Peyer's patch (tissue), 4 donors: ENCODE measurements around the gene RABL6. TPM values are rescaled to one million over a fixed set of nuclear protein-coding genes. Genes with fewer than 3 reads are reported as not detected.
"Not testable (repeated sequence)": the region's sequence is repeated elsewhere in the genome, so short reads cannot be mapped to it uniquely, and the experiment has no call there.

Experiments used
- DNase-seq, 3 donors: peaks; one replicate each; pipeline ENCODE4 v3.0.0-alpha.2; 2017 to 2019
- H3K27ac ChIP-seq, 4 donors: fragments of 200-600 bp; sonication (generic); one replicate each; pipeline ENCODE4 v1.5.1; 2016 to 2019
- H3K27me3 ChIP-seq, 2 donors: fragments of 200-600 bp; sonication (generic); one replicate each; pipeline ENCODE4 v1.5.1; 2019
- H3K36me3 ChIP-seq, 3 donors: fragments of 200-600 bp; sonication (generic); one replicate each; pipeline ENCODE4 v1.5.1; 2016 to 2019
- H3K4me1 ChIP-seq, 4 donors: fragments of 200-600 bp; sonication (generic); one replicate each; pipeline ENCODE4 v1.5.1; 2016 to 2019
- H3K4me3 ChIP-seq, 4 donors: fragments of 200-600 bp; sonication (generic); 1 replicate in 3 of 4; 2 replicates in 1 of 4; pipeline ENCODE4 v1.5.1; 2016 to 2019; ENCODE audit warnings: mild to moderate bottlenecking in 1 of 4
- H3K9me3 ChIP-seq, 4 donors: fragments of 200-600 bp; sonication (generic); one replicate each; pipeline ENCODE4 v1.5.1; 2016 to 2019; ENCODE audit warnings: mild to moderate bottlenecking in 1 of 4
- CTCF ChIP-seq, 6 experiments: fragments of 450-650 bp in 4 of 6; fragments of 200-600 bp in 2 of 6; sonication (generic) in 1 of 6; IDR thresholded peaks; one replicate each; pipeline ENCODE4 v1.5.1; 2017 to 2019; ENCODE audit warnings: antibody characterized with exemption in 6 of 6, mild to moderate bottlenecking in 3 of 6, moderate library complexity in 1 of 6
- POLR2A ChIP-seq, 2 donors: fragments of 450-650 bp; IDR thresholded peaks; one replicate each; pipeline ENCODE4 v1.5.1; 2017; ENCODE audit warnings: antibody characterized with exemption in 2 of 2, mild to moderate bottlenecking in 2 of 2, moderate library complexity in 2 of 2
- total RNA-seq, 4 donors: library from RNA; depleted of rRNA; stranded (reverse); fragments of >200 nt; gene quantifications; one replicate each; pipeline ENCODE4 v1.1.0, GENCODE V29; 2016

Gene RABL6
- total RNA-seq, 4 donors from 2014 or later, result 98.4 to 187 (median 134) TPM

GRCh38 chr9:136829981-136830885, 22.5 kb downstream of the RABL6 start:
- Histone ChIP-seq H3K9me3 (no peaks in the 10 kb centered on the region), H3K27ac (no peak overlapping the region), H3K4me1 (no peaks in the 10 kb centered on the region), H3K27me3 (no peaks in the 10 kb centered on the region), H3K36me3 (peaks cover 0 to 75% (median 0%) of the 10 kb centered on the region in 3 donors), H3K4me3 (no peak overlapping the region)
- no peak for DNase-seq
- TF ChIP-seq POLR2A (IDR thresholded peaks at IDR 0.05) (no peak), CTCF (IDR thresholded peaks at IDR 0.05) (no peak)

GRCh38 chr9:136831002-136831719, 23.4 kb downstream of the RABL6 start:
- TF ChIP-seq POLR2A (IDR thresholded peaks at IDR 0.05) (no peak), CTCF (IDR thresholded peaks at IDR 0.05) (no peak)
- no peak for DNase-seq
- H3K36me3 ChIP-seq, result peaks cover 0 to 68% (median 0%) of the 10 kb centered on the region in 3 donors
- no peaks in the 10 kb centered on the region for H3K4me1 ChIP-seq
- H3K27me3 ChIP-seq, result no peaks in the 10 kb centered on the region
- H3K9me3 ChIP-seq, result no peaks in the 10 kb centered on the region
- no peak overlapping the region for H3K27ac ChIP-seq
- H3K4me3 ChIP-seq, result no peak overlapping the region

DNA sequence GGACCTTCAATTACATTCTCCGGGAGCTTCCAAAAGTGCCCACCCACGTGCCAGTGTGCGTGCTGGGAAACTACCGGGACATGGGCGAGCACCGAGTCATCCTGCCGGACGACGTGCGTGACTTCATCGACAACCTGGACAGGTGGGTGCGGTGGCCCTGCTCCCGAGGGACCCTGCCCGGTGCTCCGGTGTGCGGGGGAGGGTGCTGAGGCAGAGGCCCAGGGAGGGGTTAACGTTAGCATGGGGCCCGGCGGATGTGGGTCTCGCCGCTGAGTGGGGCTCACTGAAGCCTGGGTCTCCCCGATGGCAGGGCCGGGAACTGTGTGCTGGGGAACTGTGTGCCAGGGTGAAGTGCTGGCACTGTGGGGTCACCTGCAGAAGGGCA, 24.0 kb downstream of the RABL6 start:
- Histone ChIP-seq H3K4me1 (no peaks in the 10 kb centered on the region), H3K27ac (no peak overlapping the region), H3K4me3 (no peak overlapping the region), H3K9me3 (no peaks in the 10 kb centered on the region), H3K27me3 (no peaks in the 10 kb centered on the region), H3K36me3 (peaks cover 0 to 68% (median 0%) of the 10 kb centered on the region in 3 donors)
- DNase-seq, result no peak
- TF ChIP-seq CTCF (IDR thresholded peaks at IDR 0.05), result no peak

- H3K4me3 ChIP-seq, result no peak overlapping the region
- no peaks in the 10 kb centered on the region for H3K27me3 ChIP-seq
- TF ChIP-seq CTCF (IDR thresholded peaks at IDR 0.05), result no peak
- TF ChIP-seq POLR2A (IDR thresholded peaks at IDR 0.05), result no peak
- H3K4me1 ChIP-seq, result no peaks in the 10 kb centered on the region
- H3K9me3 ChIP-seq, result no peaks in the 10 kb centered on the region
- H3K27ac ChIP-seq, result no peak overlapping the region
- peaks cover 0 to 64% (median 0%) of the 10 kb centered on the region in 3 donors for H3K36me3 ChIP-seq
- no peak for DNase-seq
Observed at GRCh38 chr9:136832581-136832980, 24.8 kb downstream of the RABL6 start.

DNA sequence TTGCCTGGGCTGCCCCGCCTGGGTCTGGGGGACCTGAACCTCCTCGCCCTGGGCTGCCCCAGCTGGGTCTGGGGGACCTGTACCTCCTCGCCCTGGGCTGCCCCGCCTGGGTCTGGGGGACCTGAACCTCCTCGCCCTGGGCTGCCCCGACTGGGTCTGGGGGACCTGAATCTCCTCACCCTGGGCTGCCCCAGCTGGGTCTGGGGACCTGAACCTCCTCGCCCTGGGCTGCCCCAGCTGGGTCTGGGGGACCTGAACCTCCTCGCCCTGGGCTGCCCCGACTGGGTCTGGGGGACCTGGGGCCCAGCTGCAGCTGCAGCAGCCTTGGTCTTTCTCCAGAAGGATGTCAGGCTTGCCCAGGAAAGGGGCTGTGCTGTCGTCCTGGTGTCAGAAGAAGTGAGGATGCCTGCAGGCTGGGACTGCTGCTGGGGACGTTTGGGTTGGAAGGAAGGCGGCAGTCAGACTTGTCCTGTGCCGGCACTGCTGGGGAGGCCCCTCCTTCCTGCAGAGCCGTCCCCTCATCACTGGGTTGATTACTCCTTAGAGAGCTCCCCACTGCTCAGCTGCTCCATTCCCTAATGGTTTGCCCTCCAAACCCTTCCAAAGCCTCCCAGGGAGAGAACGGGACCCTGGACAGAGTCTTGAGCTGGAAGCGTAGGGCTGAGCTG, 25.8 kb downstream of the RABL6 start:
- H3K4me1 ChIP-seq, H3K9me3 ChIP-seq, H3K27ac ChIP-seq, H3K4me3 ChIP-seq, DNase-seq, H3K27me3 ChIP-seq: not testable (repeated sequence)
- peaks cover 0 to 64% (median 0%) of the 10 kb centered on the region in 3 donors for H3K36me3 ChIP-seq
